IPS DF 4.7 (cell line): ENCODE data around the gene NELFCD.
"Not testable (repeated sequence)": the region's sequence is repeated elsewhere in the genome, so short reads cannot be mapped to it uniquely, and the experiment has no call there.

Experiments used
- DNase-seq: peaks from one replicate; pipeline ENCODE4 v3.0.0-alpha.2; 2013; ENCODE audit warnings: low spot score; ENCODE audit errors: extremely low read depth

Gene NELFCD

DNA sequence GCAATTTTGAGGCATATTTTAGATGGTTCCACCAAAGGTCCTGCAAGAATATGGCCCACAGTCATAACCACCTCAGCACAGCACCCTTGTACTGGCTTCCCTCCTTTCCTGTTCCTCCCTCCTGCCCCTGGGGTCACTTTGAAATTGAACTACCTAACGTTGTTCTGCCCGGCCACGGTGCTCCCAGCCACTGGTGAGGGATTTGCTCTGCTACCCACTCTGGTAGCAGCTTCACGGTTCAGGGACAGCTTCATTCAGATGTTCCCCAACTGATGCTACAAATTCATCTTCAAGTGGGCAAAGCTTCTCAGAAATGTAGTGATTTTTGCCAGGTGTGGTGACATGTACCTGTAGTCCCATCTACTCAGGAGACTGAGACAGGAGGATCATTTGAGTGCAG is 7.9 kb upstream of the NELFCD start:
- DNase-seq, result no peak

DNA sequence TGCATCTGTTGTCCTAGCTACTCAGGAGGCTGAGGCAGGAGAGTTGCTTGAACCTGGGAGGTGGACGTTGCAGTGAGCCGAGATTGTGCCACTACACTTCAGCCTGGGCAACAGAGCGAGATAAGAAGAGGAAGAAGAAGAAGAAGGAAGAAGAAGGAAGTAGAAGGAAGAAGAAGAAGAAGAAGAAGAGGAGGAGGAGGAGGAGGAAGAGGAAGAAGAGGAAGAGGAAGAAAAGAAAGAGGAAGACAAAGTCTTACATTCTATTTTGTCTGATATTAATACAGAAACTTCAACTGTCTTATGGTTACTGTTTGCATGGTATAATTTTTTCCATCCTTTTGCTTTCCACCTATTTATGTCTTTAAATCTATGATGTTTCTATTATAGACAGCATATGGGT is 7.2 kb upstream of the NELFCD start:
- DNase-seq, result no peak

DNA sequence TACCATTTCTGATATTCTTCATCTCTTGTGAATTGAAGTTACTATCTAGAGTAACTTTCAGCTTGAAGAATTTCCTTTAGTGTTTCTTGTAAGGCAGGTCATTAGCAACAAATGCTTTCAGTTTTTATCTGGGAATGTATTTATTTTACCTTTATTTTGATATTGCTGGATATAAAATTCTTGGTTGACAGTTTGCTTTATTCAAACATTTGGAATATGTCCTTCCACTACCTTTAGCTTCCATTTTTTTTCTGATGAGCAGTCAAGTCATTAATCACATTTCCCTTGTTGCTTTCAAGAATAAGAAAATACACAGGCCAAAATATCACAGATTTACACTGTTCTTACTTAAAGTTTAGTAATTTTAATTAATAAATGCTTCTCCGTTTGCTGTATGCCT is 5.7 kb upstream of the NELFCD start:
- DNase-seq, result no peak

DNA sequence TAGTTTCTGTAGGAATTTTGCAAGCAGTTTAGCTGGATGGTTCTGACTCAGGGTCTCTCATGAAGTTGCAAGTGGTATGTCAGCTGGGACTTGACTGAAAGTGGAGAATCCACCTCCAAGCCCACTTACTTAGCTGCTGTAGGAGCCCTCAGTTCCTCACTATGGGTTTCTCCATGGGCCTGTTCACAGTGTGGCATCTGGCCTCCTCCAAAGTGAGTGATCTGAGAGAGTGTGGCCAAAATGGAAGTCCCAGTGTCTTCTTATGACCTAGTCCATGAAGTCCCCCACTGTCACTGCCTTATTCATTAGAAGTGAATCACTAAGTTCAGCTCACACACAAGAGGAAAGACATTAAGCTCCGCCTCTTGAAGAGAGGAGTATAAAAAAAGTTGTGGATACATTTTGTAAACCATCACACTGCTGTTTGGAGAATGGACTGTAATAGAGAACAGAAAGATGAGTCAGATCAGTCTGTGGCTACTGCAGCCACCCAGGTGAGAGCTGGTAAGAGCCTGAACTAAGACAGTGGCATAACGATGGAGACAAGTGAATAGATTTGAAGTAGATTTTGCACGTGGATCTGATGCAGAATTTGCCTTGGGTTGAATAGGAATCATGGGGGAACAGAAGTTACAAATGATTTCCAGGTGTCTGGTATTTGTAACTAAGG is 4.9 kb upstream of the NELFCD start:
- no peak for DNase-seq

DNA sequence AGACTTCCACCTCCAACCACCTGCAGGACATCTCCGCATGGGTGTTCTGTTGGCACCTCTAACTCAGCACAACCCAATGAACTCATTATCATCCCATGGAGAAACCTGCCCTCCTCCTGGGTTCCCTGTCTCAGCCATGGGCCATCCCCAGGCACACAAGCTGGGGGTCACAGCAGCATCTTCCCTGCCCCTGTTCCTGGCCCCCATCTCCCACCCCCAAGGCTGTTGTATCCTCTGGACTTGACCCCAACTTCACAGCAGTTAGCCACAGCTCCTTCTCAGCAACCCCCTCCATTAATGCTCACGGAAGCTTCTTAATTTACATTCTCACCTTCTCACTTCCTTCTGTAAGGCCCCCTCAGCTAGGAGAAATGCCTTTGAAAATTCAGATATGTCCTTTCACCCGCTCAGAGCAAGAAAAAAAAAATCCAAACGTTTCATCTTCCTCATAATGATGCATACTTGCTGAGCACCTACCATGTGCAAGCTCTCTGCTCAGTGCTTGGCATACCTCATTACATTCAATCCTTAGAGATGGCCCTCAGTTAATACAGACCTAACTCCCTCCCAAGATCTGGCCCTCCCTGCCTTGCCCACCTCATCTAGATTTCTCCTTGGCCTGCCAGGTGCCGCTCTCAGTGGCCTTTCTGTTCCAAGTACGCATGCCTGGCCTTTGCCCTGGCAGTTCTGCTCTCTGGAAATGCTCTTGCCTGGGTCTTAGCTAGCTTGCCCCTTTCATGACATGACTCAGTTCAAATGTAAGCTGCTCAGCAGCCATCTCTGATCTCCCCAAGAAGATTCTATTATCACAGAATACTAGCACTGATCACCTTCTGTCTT is 2.5 kb upstream of the NELFCD start:
- DNase-seq, result no peak

DNA sequence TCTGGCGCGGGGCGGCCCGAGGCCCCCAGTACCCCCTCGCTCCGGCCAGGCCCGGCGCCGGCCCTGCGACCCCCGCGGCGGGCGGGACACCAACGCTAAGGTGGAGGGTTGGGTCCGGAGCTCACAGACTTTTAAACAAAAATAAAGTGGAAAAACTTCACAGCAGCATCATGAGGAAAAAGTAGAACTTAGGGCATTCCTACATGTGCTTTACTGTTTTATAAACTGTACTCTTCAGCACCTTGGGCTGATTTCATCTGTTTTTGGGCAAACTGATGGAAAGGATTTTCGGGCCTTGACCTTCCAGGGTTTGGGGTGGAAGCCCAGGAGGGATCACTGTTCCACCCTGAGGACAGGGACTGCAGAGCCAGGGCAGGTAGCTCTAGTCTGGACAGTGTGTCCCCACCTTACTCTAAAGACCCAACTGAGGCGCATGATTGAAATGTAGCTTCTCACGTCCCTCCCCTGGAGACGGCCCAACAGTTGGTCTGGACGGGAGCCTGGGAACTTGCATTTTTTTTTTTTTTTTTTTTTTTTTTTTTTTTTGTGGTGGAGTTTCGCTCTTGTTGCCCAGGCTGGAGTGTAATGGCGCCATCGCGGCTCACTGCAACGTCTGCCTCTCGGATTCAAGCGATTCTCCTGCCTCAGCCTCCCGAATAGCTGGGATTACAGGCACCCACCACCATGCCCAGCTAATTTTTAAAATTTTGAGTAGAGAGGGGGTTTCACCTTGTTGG is 740 bp downstream of the NELFCD start:
- no peak for DNase-seq

DNA sequence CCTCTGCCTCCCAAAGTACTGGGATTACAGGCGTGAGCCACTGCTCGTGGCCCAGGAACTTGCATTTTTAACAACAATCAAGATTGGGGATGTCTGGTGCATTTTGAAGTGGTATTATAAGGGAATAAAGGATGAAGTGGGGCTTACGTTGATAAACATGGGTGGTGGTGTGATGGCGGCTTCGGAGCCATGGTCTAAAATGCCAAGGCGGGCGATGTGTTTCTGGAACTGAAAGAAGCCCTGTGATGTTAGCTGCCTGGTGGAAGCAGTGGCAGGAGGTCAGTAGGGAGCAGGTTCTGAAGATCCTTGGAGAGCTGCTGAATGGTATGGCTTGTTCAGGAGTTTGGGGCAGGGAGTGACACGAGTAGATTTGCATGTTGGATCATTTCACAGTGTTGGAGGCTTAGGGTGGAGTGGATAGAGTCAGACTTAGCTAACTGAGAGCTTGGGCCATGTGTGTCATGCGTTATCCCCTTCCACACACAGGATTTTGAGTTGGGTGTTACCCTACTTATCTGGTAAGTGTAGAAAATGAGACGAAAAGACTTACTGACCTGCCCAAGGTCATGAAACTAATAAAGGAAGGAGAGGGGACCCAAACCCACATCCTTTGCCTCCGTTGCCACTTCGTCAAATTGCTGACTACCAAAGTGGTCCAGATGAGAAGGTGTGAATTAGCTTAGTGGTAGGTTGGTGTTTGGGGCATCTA is 1.5 kb downstream of the NELFCD start:
- DNase-seq, result no peak

DNA sequence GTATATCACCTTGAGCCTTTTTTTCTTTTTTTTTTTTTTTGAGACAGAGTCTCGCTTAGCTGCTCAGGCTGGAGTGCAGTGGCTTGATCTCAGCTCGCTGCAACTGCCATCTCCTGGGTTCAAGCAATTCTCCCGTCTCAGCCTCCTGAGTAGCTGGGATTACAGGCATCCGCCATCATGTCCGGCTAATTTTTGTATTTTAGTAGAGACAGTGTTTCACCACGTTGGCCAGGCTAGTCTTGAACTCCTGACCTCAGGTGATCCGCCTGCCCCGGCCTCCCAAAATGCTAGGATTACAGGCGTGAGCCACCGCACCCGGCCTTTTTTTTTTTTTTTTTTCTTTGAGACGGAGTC is 2.0 kb downstream of the NELFCD start:
- DNase-seq, result not testable (repeated sequence)

DNA sequence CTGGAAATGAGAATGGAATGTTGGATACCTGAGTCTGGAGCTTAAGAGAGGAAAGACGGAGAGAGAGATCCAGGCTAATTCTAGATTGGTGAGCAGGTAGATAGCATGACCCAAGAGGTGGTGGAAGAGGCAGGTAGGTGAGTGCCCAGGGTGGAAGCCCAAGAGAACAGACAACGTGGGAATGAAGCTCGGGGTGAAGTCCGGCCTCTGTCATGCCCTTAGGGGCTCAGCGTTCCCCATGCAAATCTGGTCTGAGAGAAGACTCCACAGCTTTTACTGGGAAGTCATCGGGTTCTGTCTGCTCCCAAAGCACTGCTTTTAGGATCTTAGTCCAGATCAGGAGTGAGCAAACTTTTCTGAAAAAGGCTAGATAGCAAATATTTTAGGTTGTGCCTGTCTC is 3.6 kb downstream of the NELFCD start:
- DNase-seq, result no peak

DNA sequence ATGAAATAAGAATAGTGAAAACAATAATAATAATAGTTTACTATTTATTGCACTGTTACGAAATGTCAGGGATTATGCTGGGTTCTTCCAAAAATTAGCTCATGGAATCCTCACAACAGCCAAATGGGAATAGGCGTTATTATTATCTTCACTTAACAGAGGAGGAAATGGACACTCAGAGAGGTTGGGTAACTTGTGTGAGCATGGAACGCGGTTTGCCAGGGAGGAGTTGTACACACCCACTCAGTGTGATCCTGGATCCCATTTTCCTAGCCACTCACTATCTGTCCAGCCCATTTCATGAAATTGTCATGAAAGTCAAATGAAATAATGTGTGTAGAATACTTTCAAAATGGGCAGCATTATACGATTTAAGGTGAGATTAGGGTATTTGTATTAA is 4.6 kb downstream of the NELFCD start:
- DNase-seq, result no peak

DNA sequence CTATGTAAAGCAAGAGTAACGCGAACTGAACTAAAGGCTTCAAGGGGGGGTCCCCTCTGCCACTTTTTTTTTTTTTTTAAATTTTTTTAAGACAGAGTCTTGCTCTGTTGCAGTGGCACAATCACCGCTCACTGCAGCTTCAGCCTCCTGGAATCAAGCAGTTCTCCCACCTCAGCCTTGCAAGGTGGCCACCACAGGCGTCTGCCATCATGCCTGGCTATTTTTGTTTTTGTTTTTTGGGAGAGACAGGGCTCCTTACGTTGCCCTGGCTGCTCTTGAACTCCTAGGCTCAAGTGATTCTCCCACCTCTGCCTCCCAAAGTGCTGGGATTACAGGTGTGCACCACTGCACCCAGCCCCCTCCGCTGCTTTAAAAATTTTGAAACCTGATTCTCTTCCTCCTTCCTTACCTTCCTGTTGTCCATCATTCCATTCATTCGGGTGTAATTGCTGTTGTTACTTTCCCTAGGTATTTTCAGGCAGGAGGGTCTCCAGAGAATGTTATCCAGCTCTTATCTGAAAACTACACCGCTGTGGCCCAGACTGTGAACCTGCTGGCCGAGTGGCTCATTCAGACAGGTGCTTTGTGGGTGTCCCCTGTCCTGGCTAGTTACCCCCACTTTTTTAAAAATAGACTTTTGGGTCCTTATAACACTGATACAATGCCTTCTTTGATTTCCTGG is 5.4 kb downstream of the NELFCD start:
- DNase-seq, result no peak

DNA sequence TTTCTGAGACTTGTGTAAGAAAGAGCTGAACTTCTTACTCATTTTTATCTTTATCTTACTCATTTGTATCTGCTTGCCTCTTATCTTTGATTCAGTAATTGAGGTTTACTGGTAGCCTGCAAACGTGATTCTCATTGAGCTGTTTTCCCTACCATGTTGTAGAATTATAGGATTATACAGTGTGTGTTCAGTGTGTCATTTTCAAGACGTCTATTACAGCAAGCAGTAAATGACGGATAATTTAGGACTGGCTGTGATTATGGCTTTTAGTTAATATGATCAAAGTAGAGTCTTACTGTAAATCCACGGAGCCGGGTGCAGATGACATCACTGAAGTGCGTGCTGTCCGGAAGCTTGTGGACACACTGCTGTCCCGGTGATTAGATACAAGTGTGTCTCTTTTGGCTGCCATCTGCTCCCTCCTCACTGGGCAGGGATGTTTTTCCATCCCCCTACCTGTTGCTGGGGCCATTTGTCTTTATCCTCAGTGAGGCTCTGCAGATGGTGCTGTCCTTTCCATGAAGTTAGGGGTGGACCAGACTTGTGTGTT is 6.0 kb downstream of the NELFCD start:
- no peak for DNase-seq

DNA sequence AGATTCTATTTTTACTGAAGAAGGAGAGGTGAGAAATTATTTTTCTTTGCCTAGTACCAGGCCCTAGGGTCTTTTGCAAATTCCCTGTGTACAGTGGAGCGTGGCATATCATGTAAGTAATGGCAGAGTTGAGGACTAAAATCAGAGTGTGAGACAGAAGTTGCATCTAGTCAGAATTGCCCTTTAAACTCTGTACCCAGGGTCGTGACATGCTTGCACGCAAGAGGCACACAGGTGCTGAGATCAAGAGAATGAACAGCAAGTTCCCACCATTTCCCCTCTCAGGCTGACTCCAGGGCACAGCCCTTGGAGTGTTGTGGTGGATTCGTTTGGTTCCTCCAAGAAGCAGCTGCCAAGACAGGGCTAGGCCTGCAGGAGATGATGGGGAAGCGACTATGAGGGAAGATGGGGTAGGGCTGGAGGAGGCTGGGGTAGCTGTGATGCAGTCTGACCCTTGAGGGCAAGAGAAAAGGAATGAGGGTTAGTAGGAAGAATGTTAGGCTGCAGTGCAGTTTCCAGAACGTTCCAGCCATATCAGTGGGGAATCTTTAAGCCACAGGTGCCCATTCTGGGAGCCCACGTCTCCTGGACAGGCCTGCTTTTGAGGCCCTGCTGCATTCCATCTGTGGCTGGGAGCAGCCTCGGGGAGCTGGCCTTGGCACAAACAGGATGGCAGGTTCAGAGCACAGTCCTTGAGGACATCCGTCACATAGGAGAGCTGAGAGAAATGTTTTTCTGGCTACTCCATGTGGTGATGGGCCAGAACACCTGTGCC is 6.9 kb downstream of the NELFCD start:
- DNase-seq, result no peak

DNA sequence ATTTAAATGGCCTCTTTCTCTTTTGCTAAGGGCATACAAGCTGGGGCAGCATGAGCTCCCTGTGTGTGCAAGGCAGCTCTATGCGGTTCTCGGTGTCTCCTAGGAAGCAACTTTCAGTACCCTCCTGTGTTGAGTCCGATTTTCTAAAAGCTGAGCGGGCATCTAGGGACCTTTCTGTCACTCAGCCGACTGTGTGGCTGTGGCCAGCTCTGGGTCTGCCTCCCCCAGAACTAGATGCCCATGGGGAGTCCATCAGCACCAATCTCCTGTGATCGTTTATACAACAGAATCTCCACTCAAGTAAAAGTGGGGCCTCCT is 7.5 kb downstream of the NELFCD start:
- DNase-seq, result no peak

DNA sequence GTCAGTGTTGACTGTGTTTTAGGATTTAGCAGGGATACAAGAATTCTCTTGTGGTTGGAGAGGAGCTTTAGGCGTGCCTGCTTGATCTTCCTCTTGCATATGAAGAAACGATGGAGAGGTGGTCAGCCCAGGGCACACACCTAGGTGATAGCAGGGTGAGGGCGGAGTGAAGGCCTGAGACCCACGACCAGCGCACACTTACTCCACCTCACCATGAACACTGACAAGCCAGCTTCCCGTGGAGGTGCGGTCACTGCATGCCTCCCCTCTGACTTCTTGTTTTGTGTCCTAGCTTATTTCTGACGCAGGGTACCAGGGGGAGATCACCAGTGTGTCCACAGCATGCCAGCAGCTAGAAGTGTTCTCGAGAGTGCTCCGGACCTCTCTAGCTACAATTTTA is 8.1 kb downstream of the NELFCD start:
- DNase-seq, result no peak

DNA sequence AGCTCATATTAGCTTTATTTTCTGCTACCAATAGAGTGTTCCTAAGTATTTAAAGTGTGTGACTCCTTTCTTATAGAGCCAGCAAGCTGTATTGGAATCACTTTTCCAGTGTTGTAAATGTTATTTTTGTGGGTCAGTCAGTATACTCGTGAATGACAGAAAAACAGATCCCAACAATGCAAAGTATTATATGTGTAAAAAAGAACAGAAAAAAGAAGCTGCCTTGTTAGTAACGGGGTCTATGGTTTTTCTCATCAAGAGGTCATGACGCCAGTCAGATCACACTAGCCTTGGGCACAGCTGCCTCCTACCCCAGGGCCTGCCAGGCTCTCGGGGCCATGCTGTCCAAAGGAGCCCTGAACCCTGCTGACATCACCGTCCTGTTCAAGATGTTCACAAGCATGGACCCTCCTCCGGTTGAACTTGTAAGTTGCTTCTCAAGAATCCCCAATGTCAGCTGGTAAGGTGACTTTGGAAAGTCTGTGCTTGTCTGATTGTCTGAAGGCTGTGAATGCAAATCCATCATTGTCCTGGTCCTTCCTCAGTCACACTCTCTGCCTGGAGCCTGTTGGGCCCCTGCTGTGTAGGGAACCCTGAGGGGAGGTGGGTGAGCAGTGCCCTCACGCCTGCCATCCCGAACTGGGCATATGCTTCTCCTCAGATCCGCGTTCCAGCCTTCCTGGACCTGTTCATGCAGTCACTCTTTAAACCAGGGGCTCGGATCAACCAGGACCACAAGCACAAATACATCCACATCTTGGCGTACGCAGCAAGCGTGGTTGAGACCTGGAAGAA is 9.8 kb downstream of the NELFCD start:
- no peak for DNase-seq

DNA sequence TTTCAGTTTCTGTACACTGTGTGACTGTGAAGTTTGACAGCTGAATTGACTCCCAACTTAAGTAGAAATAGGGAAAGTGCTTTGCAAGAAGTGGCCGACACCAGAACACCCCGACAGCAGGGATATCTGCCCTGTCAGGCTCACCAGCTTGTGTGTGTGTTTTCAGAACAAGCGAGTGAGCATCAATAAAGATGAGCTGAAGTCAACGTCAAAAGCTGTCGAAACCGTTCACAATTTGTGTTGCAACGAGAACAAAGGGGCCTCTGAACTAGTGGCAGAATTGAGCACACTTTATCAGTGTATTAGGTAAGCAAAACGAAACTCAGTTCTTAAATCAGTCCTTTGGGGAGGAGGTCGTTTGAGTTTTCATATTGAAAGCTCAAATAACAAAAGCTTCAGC is 10.7 kb downstream of the NELFCD start:
- no peak for DNase-seq

DNA sequence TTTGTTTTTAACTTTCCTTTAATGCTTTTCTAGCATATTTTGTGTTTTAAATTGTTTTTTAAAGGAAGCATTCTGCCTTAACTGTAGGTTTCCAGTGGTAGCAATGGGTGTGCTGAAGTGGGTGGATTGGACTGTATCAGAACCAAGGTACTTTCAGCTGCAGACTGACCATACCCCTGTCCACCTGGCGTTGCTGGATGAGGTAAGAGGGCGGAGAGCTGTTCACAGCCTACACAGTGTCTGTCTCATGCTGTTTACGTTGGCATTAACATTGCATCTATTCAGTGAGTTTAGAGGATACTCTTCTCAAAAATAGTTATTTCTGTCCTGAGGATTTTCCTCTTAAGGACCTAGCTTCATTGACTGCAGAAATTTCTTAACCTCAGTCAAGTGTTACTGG is 11.9 kb downstream of the NELFCD start:
- no peak for DNase-seq
